GM20000 (cell line): ENCODE measurements around the gene ST7.
"Not testable (repeated sequence)": the region's sequence is repeated elsewhere in the genome, so short reads cannot be mapped to it uniquely, and the experiment has no call there.

ENCODE experiments used
- DNase-seq: peaks from one replicate; pipeline ENCODE4 v3.0.0; 2012; ENCODE audit warnings: low spot score
- TF ChIP-seq, protein P1 (sequence below): IDR thresholded peaks from 2 replicates; pipeline ENCODE4 v1.5.1; 2012; ENCODE audit warnings: mild to moderate bottlenecking, control low read depth; ENCODE audit errors: extremely low read depth, missing control alignments

Gene ST7

DNA sequence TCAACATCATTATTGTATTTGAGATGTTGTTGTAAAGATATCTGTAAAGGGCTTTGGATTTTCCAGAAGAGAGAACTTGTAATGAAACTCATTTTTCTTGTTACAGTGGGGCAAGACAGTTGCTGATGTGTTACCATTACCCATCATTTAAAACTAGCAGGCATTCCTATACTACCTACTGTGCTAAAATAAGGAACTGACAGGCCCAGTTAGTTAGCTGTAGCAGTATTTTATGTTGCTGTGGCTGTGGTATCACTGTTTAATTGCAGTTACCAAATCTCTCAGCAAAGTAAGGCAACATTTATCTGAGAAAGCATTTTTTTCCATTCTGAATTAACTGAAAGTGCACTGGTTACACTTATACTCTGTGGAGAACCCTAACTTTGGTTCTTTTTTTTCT lies 9.9 kb downstream of the ST7 start:
- DNase-seq = no peak
- TF ChIP-seq, protein P1, sequence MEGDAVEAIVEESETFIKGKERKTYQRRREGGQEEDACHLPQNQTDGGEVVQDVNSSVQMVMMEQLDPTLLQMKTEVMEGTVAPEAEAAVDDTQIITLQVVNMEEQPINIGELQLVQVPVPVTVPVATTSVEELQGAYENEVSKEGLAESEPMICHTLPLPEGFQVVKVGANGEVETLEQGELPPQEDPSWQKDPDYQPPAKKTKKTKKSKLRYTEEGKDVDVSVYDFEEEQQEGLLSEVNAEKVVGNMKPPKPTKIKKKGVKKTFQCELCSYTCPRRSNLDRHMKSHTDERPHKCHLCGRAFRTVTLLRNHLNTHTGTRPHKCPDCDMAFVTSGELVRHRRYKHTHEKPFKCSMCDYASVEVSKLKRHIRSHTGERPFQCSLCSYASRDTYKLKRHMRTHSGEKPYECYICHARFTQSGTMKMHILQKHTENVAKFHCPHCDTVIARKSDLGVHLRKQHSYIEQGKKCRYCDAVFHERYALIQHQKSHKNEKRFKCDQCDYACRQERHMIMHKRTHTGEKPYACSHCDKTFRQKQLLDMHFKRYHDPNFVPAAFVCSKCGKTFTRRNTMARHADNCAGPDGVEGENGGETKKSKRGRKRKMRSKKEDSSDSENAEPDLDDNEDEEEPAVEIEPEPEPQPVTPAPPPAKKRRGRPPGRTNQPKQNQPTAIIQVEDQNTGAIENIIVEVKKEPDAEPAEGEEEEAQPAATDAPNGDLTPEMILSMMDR = no peak

DNA sequence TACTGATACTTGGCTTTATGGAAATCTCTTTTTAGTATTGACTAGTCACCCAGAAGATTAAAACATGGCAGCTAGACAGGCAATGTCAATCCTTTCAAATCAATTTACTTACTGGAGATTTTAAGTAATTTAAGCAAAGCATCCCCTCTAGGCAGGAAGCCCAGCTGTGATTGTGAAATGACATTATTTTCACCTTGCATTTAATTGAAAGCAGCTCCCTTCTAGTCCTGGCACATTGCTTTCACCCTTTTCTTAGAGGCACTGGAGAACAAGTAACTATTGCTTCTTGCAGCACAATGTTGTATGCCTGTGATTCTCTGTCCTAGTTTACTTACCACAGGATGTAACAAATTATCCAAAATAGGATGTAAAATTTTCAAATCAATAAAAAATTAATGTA lies 13.3 kb downstream of the ST7 start:
- DNase-seq = no peak
- TF ChIP-seq, protein P1 = no peak

DNA sequence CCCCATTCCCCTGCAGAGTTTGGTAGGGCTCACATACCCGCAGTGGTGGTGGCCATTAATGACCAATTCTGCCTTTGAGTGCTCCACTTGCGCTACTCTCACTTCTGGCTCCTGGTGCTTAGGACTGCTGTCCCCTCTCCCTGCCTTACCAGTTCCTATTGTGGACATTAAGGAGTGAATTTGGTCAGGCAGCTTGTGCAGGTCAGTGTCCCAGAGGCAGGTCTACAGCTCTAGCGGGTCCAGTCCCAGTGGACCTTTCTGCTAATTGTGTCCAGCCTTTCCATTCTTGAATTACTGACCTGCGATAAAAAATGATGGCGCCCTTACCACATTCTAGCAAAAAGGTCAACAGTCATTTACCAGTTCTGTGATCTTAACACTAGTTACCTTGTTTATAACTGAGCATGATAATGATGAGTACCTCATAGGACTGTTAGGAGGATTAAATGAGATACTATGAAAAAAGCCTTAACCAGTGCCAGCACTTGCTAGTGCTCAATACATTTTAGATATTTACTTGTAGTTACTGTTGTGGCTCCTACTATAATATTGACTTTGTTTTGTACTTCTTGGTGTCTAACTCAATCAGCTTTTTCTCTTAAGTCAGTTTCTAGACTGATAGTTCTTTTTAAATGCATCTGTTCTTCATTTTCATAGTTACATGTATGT lies 14.1 kb downstream of the ST7 start:
- DNase-seq = no peak
- TF ChIP-seq, protein P1 = no peak

GRCh38 chr7:116967983-116968382 lies 14.7 kb downstream of the ST7 start:
- TF ChIP-seq, protein P1 = no peak
- no peak for DNase-seq

GRCh38 chr7:116968631-116969030 lies 15.3 kb downstream of the ST7 start:
- no peak for DNase-seq
- TF ChIP-seq, protein P1 = no peak

DNA sequence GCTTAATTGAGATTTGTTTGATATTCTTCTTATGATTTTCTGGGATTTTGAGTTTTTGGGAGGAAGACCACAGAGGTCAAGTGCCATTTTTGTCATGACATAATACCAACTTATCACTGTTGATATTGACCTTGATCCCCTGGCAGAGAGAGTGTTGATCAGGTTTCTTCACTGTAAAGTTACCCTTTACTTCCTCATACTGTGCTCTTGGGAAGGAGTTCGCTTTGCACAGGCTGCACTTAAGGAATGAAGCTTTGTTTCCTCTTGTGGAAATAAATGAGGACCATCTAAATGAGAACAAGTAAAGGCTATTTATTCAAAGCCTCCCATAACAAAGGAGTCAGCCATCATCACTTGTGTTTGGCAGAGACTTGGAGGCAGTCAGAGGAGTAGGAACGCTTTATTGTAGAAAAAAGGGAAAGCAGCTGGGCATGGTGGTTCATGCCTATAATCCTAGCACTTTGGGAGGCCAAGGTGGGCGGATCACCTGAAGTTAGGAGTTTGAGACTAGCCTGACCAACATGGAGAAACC lies 16.1 kb downstream of the ST7 start:
- TF ChIP-seq, protein P1 = no peak
- DNase-seq = no peak

- no peak for DNase-seq
- TF ChIP-seq, protein P1 = no peak
These were observed 17.1 kb downstream of the ST7 start for GRCh38 chr7:116970238-116970910.

GRCh38 chr7:116971153-116971552 lies 17.9 kb downstream of the ST7 start:
- DNase-seq = not testable (repeated sequence)
